GM23248 (cell line): ENCODE measurements around the gene RFESD. TPM values are rescaled to one million over a fixed set of nuclear protein-coding genes. Genes with fewer than 3 reads are reported as not detected.

Source experiments
- DNase-seq: peaks from one replicate; pipeline ENCODE4 v3.0.0-alpha.2; 2015
- H2AFZ ChIP-seq: fragments of 200-600 bp; sonication (generic); 2 replicates; pipeline ENCODE4 v1.6.1; 2016; ENCODE audit warnings: antibody characterized with exemption
- H3F3A ChIP-seq: fragments of 200-600 bp; sonication (generic); 2 replicates; pipeline ENCODE4 v1.6.1; 2016; ENCODE audit warnings: mild to moderate bottlenecking, antibody characterized with exemption, mixed run types; ENCODE audit not compliant: insufficient read depth
- H3K27ac ChIP-seq: fragments of 200-600 bp; sonication (generic); 2 replicates; pipeline ENCODE4 v1.5.1; 2016; ENCODE audit warnings: mild to moderate bottlenecking
- H3K27me3 ChIP-seq: fragments of 200-600 bp; sonication (generic); replicated peaks from 2 replicates; pipeline ENCODE4 v1.6.1; 2016; ENCODE audit warnings: mild to moderate bottlenecking; ENCODE audit not compliant: insufficient read depth
- H3K36me3 ChIP-seq: fragments of 200-600 bp; sonication (generic); 2 replicates; pipeline ENCODE4 v1.6.1; 2016; ENCODE audit warnings: low read depth, mild to moderate bottlenecking
- H3K4me1 ChIP-seq: fragments of 200-600 bp; sonication (generic); 2 replicates; pipeline ENCODE4 v1.6.1; 2016; ENCODE audit warnings: mild to moderate bottlenecking; ENCODE audit not compliant: insufficient read depth
- H3K4me2 ChIP-seq: fragments of 200-600 bp; sonication (generic); one replicate; pipeline ENCODE4 v1.6.1; 2016; ENCODE audit warnings: mild to moderate bottlenecking; ENCODE audit not compliant: unreplicated experiment
- H3K4me3 ChIP-seq: fragments of 200-600 bp; sonication (generic); 2 replicates; pipeline ENCODE4 v1.5.1; 2016; ENCODE audit warnings: mild to moderate bottlenecking
- H3K79me2 ChIP-seq: fragments of 200-600 bp; sonication (generic); 2 replicates; pipeline ENCODE4 v1.6.1; 2016; ENCODE audit warnings: mild to moderate bottlenecking; ENCODE audit not compliant: insufficient read depth
- H3K9ac ChIP-seq: fragments of 200-600 bp; sonication (generic); 2 replicates; pipeline ENCODE4 v1.6.1; 2016; ENCODE audit warnings: mild to moderate bottlenecking
- H3K9me2 ChIP-seq: fragments of 200-600 bp; sonication (generic); 2 replicates; pipeline ENCODE4 v1.6.1; 2016; ENCODE audit warnings: mixed run types, mild to moderate bottlenecking, moderate library complexity; ENCODE audit not compliant: insufficient read depth
- H3K9me3 ChIP-seq: fragments of 200-600 bp; sonication (generic); one replicate; pipeline ENCODE4 v1.6.1; 2017; ENCODE audit warnings: low read depth
- H4K20me1 ChIP-seq: fragments of 200-600 bp; sonication (generic); 2 replicates; pipeline ENCODE4 v1.6.0; 2016; ENCODE audit not compliant: insufficient read depth
- EZH2 ChIP-seq: fragments of 200-600 bp; sonication (generic); IDR thresholded peaks from 2 replicates; pipeline ENCODE4 v1.6.1; 2018; ENCODE audit warnings: antibody characterized with exemption, mild to moderate bottlenecking; ENCODE audit not compliant: insufficient read depth, poor library complexity, severe bottlenecking
- EZH2phosphoT487 ChIP-seq: fragments of 200-600 bp; sonication (generic); IDR thresholded peaks from 2 replicates; pipeline ENCODE4 v1.6.1; 2018; ENCODE audit warnings: antibody characterized with exemption, moderate library complexity, mild to moderate bottlenecking, low read depth; ENCODE audit not compliant: insufficient read depth
- WGBS, 2 experiments: methylation state at CpG; one replicate each; pipeline ENCODE4 v1.1.6; 2015 to 2017; ENCODE audit warnings: low lambda C conversion rate in 2 of 2, low coverage in 1 of 2; ENCODE audit errors: missing lambda C conversion rate in 2 of 2; 5-methylcytosine and 5-hydroxymethylcytosine counted together
- in situ Hi-C: fragments of 300-500 bp; cut with MboI; formaldehyde crosslinking; loops from 2 replicates; pipeline ENCODE4 v1.15.0; 2020
- polyA plus RNA-seq: library from polyadenylated mRNA; unstranded; fragments of >200 nt; fragmentation: Nextera tagmentation; extraction: Ambion mirVana; gene quantifications from 2 replicates; pipeline ENCODE4 v1.2.1, GENCODE V29; 2016
- total RNA-seq: library from RNA; depleted of rRNA; stranded (reverse); fragments of >200 nt; shearing (Covaris generic); gene quantifications from 2 replicates; pipeline ENCODE4 v1.2.3, GENCODE V29; 2014

The RFESD gene
- total and polyA plus RNA-seq, 2 experiments from 2014 or later, result 1.2 to 6.6 TPM

DNA sequence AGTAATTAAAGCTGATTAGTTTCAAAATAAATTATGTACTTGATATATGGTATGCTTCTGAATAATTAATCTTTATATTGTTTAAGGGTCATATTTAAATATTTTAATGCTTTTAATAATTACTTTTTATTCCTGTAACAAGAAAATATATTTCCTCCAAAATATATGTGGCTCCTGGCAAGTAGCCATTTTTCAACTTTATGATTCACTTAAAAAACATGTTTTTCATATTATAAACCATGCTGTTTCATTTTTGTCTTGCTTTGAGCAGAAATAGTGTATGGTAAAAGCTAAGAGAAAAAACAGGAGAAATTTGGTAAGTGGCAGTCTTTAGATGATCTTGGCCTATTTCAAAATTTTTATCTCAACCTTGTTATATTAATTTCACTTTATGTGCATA lies 21.6 kb downstream of the RFESD start:
- no peak overlapping the region for H3K9ac ChIP-seq
- no peak overlapping the region for H3K4me2 ChIP-seq
- peak; percentile 45 for DNase-seq
- in situ Hi-C loops, result loop anchor here (10.0 kb wide), 1 partner anchor 177 kb away; no protein-coding TSS in a partner anchor
- TF ChIP-seq EZH2phosphoT487 (no peak), EZH2 (no peak)
- no peaks in the 10 kb centered on the region for H4K20me1 ChIP-seq
- no peak overlapping the region for H3K27ac ChIP-seq
- H2AFZ ChIP-seq, result no peak overlapping the region
- H3F3A ChIP-seq, result 0 out of 2 replicates have a peak, but pooled peaks cover 4% of the 10 kb centered on the region
- no peak overlapping the region for H3K4me3 ChIP-seq
- no peaks in the 10 kb centered on the region for H3K9me2 ChIP-seq
- no peaks in the 10 kb centered on the region for H3K36me3 ChIP-seq
- no peaks in the 10 kb centered on the region for H3K27me3 ChIP-seq
- peaks cover 29% of the 10 kb centered on the region for H3K4me1 ChIP-seq
- no peaks in the 10 kb centered on the region for H3K79me2 ChIP-seq
- no peaks in the 10 kb centered on the region for H3K9me3 ChIP-seq

DNA sequence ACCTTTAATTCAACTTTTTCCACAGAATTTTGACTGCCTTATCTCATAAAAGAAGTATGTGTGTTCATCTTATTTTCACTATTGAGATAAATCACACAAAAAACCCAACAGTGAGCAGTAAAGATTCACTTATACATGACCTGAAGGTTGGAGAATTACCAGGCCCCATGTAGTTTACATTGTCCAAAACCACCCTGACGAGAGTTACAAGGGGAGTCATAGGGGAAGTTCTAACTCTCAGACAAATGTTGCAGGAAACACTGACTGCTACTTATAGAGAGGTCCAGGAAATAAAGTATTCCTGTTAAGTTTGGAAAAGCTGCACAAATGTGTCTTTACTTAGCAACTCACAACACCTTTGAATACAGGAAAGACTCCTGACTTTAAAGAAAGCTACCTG lies 22.2 kb downstream of the RFESD start:
- Histone ChIP-seq H3K27me3 (no peaks in the 10 kb centered on the region), H3K79me2 (no peaks in the 10 kb centered on the region), H3K4me2 (no peak overlapping the region), H4K20me1 (no peaks in the 10 kb centered on the region), H3K9me3 (no peaks in the 10 kb centered on the region), H3K9ac (no peak overlapping the region), H3K36me3 (no peaks in the 10 kb centered on the region), H2AFZ (no peak overlapping the region), H3K27ac (no peak overlapping the region), H3K4me1 (peaks cover 29% of the 10 kb centered on the region), H3K9me2 (no peaks in the 10 kb centered on the region), H3F3A (0 out of 2 replicates have a peak, but pooled peaks cover 4% of the 10 kb centered on the region), H3K4me3 (no peak overlapping the region)
- WGBS, 2 experiments, result 96 to 100% methylated on average over 1 of the region's 1 CpG
- in situ Hi-C loops, result loop anchor here (10.0 kb wide), 1 partner anchor 176 kb away; no protein-coding TSS in a partner anchor
- no peak for TF ChIP-seq EZH2phosphoT487
- no peak for TF ChIP-seq EZH2
- DNase-seq, result no peak

DNA sequence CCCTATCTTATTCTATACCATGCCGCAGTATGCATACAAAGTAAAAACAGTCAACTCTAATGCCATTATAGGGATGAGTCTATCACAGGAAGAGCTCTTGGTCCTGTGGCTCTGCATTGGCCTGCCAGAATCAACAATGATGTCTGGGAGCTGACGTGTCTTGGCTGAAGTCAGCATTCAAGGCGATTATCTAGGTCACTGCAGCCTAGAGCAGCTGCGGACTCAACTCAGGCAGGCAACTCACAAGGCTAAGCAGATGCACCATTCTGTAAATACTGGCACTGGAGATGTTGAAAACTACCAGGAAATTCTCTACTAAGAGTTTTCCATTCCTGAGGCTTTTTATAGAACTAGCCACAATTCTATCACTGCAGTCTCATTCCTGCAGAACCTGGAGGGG lies 23.0 kb downstream of the RFESD start:
- Histone ChIP-seq H3K79me2 (no peaks in the 10 kb centered on the region), H3K4me1 (peaks cover 26% of the 10 kb centered on the region), H3K9ac (no peak overlapping the region), H3K9me2 (no peaks in the 10 kb centered on the region), H3K27me3 (no peaks in the 10 kb centered on the region), H3K27ac (peak overlapping the region; percentile 23), H3K36me3 (no peaks in the 10 kb centered on the region), H4K20me1 (no peaks in the 10 kb centered on the region), H3K9me3 (no peaks in the 10 kb centered on the region), H3K4me2 (no peak overlapping the region), H3K4me3 (no peak overlapping the region), H3F3A (0 out of 2 replicates have a peak, but pooled peaks cover 4% of the 10 kb centered on the region), H2AFZ (no peak overlapping the region)
- peak; percentile 89 for DNase-seq
- WGBS, 2 experiments, result 47 to 67% methylated on average over 4 of the region's 4 CpGs
- no peak for TF ChIP-seq EZH2phosphoT487
- no peak for TF ChIP-seq EZH2
- in situ Hi-C loops, result loop anchor here (10.0 kb wide), 1 partner anchor 175 kb away; no protein-coding TSS in a partner anchor

GRCh38 chr5:95669985-95670384 lies 23.4 kb downstream of the RFESD start:
- Histone ChIP-seq H3K27ac (peak overlapping the region; percentile 23; the same call in 1 of the 2 replicates), H3K36me3 (no peaks in the 10 kb centered on the region), H3K9me2 (no peaks in the 10 kb centered on the region), H3K79me2 (no peaks in the 10 kb centered on the region), H3K9me3 (no peaks in the 10 kb centered on the region), H3F3A (0 out of 2 replicates have a peak, but pooled peaks cover 4% of the 10 kb centered on the region), H4K20me1 (no peaks in the 10 kb centered on the region), H3K4me1 (peaks cover 23% of the 10 kb centered on the region), H2AFZ (no peak overlapping the region), H3K4me3 (no peak overlapping the region), H3K4me2 (no peak overlapping the region), H3K9ac (no peak overlapping the region), H3K27me3 (no peaks in the 10 kb centered on the region)
- no peak for DNase-seq
- in situ Hi-C loops, result loop anchor here (10.0 kb wide), 1 partner anchor 175 kb away; no protein-coding TSS in a partner anchor
- TF ChIP-seq EZH2 (no peak), EZH2phosphoT487 (no peak)
- 81 to 91% methylated on average over 5 of the region's 5 CpGs for WGBS, 2 experiments
